A549 (cell line): ENCODE results near the gene RASGRP2.

ENCODE experiments used
- HOXA7 ChIP-seq: fragments of 250-450 bp; sonication (Bioruptor Pico); IDR thresholded peaks from 2 replicates; pipeline ENCODE4 v1.5.0; 2020; ENCODE audit warnings: mild to moderate bottlenecking, moderate library complexity
- KDM1A ChIP-seq: fragments of 200-600 bp; sonication (generic); IDR thresholded peaks from 2 replicates; pipeline ENCODE4 v1.6.1; 2016; ENCODE audit warnings: low read depth, mild to moderate bottlenecking
- RAD21 ChIP-seq, 2 experiments: fragments of >200 bp in 1 of 2; sonication (Bioruptor Twin) in 1 of 2; formaldehyde crosslinking in 1 of 2; IDR thresholded peaks in 1 of 2; conservative IDR thresholded peaks in 1 of 2; 2 replicates in 1 of 2; 3 replicates in 1 of 2; pipeline ENCODE4 v1.6.1; 2012 to 2018; ENCODE audit warnings: inconsistent platforms in 1 of 2

DNA sequence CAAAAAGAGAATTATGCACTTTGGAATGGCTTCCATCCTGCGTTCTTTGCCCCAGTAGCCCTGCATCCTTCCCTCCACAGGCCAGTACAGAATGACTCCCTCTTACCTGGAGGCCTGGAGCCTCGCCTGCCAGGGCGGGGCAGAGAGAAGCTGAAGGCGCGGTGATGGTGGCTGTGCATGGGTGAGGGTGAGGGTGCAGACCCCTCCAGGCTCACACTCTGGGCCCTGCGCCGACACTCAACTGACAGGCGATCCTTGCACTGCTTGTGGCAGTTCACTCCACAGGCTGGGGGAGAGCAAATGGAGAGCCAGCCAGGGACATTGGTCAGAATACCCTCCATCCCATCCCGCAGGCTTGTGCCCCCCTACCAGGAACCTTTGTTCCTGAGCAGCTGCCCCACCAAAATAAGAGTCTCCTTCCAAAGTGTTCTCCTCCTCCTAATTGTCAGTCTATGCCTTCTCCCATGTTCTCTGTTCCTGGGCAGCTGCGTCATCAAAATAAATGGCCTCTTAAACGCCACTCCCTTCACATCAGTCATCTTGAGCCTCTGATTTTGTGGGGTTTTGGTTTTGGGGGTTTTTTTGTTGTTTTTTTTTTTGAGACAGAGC is 15.1 kb downstream of the RASGRP2 start:
- TF ChIP-seq RAD21 (conservative IDR thresholded peaks at IDR 0.05 in 1 of 2, IDR thresholded peaks at IDR 0.05 in 1 of 2) (no peak), HOXA7 (CRISPR knock-in tag) (no peak), KDM1A (no peak)
